DMS 273 (cell line): ENCODE data around the gene CLTC.
A peak's percentile ranks its signal among the peaks of the same experiment; 100 is the strongest.
"Not testable (repeated sequence)": the region's sequence is repeated elsewhere in the genome, so short reads cannot be mapped to it uniquely, and the experiment has no call there.

ENCODE experiments used
- DNase-seq: peaks from one replicate; lab custom pipeline; 2025; ENCODE audit not compliant: unreplicated experiment; lab: John Stamatoyannopoulos, UW

CLTC gene

GRCh38 chr17:59633658-59634359 is 14.1 kb downstream of the CLTC start:
- no peak for DNase-seq

DNA sequence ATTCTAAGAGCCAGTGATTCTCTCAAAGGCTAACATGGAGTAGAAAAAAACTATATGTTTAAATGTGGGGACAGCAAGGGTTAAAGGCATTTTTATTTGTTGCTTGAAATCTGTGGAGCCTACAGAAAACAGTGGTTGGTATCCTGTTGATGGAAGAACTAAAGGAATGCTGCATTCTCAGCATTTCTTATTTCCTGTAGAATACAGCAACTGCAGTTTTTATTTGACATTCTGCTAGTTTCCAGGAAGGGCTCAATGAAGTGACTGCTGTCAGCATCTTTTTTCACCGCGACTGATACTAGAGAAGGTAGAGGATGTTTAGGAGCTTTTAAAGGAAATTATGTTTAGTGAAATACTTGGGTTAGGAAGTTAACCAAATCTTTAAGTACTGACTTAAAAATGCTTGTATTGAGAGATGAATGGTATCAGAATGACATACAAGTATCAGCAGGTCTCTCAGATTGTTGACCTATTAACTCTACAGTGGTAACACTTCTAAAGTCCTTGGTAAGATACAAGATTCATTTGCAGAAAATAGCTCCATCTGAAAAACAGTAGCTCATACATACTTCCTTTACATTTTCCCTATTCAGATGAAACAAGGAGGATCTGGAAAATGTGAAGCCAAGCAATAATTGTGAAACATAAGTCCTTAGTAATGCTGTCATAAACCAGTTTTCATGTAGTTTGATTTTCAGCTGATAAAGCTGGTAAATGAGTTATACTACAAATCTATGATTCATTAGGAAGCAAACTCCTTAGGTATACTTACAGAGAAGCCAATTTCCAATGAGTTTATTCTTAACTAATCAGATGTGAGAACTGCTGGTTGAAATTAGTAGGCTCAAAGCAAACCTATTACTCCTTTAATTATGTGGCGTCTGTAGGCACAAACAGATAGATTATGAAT is 15.2 kb downstream of the CLTC start:
- no peak for DNase-seq

DNA sequence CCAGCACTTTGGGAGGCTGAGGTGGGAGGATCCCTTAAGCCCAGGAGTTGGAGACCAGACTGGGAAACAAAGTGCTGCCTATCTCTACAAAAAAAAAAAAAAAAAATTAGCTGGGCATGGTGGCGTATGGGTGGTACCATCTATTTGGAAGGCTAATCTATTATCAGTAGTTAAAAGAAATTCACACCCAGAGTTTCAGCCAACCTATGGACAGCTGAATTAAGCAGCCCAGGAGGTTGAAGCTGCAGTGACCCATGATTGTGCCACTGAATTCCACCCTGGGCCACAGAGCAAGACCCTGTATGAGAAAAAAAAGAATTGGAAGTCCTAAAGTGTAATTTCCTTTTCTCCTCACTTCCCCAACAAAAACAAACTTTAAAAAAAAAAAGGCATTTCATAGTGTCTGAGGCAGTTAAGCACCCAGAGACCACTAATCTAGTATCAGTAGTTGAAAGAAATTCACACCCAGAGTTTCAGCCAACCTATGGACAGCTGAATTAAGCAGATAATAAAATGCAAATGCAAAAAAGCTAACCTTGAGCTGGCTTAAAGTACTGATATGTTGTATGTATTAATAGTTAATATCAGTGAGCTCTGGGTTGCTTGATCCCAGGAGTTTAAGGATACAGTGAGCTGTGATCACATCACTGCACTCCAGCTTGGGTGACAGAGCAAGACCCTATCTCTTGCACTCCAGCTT is 18.1 kb downstream of the CLTC start:
- no peak for DNase-seq

DNA sequence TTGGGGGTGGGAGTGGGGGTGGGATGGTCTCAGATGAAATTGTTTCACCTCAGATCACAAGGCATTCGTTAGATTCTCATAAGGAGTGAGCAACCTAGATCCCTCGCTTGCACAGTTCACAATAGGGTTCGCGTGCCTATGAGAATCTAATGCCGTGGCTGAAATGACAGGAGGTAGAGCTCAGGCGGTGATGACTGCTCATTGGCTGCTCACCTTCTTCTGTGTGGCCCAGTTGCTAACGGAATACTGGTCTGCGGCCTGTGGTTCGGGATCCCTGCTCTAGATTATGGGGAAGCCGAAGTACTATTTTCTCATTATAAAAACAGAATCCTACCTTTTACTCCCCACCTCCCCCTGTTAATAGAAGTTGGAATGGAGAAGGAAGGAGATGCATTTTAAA is 18.9 kb downstream of the CLTC start:
- no peak for DNase-seq

GRCh38 chr17:59641799-59642484 is 22.2 kb downstream of the CLTC start:
- DNase-seq = no peak

- no peak for DNase-seq
Measured at GRCh38 chr17:59642565-59642964, 22.9 kb downstream of the CLTC start.

GRCh38 chr17:59643159-59644140 is 23.8 kb downstream of the CLTC start:
- peak; percentile 9 for DNase-seq

GRCh38 chr17:59647288-59647687 is 27.6 kb downstream of the CLTC start:
- DNase-seq = no peak

DNA sequence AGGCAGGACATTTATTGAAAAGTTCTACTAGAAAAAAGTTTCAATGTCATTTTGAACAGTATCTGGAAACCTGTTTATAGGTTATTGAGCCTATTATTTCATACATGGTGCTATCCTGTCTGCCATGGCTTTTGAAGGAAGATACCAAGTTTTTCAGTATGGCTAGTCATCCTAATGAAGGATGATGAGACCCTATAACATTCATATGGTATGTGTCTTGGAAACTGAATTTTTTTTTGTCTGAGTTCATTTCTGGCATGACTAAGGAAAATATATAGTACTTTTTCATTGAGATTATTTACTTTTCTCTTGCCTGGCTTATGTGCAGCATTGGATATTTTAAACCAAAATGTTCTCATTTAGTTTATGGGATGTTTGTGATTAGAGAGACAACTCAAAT is 30.2 kb downstream of the CLTC start:
- DNase-seq = no peak

DNA sequence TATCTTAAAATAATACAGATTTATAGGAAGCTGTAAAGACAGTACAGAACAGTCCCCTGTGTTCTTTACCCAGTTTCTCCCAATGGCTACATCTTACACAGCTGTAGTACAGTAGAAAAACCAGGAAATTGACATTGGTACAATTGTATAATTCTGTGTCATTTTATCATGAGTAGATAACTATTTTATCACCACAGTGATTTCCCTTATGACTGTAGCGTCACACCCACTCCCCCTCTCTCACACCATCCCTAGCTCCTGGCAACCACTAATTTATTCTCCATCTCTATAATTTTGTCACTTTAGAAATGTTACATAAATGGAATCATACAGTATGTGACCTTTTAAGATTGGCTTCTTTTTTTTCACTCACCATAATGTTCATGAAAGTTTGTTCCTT is 30.9 kb downstream of the CLTC start:
- no peak for DNase-seq

DNA sequence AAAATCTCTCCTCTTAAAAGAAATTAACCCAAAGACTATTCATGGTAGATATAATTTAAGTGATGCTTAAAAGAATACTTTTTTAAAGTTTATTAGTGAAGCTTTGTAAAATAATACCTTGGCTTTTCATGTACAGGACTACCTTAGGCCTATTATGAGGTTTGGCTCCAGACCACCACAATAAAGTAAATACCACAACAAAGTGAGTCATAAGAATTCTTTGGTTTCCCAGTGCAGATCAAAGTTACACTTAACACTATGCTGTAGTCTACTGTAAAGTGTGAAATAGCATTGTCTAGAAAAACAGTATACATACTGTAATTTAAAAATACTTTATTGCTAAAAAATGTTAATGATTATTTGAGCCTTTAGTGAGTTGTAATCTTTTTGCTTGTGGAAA is 31.7 kb downstream of the CLTC start:
- DNase-seq = no peak

GRCh38 chr17:59652119-59652518 is 32.4 kb downstream of the CLTC start:
- DNase-seq = no peak

- not testable (repeated sequence) for DNase-seq
Measured at GRCh38 chr17:59656624-59657023, 36.9 kb downstream of the CLTC start.

DNA sequence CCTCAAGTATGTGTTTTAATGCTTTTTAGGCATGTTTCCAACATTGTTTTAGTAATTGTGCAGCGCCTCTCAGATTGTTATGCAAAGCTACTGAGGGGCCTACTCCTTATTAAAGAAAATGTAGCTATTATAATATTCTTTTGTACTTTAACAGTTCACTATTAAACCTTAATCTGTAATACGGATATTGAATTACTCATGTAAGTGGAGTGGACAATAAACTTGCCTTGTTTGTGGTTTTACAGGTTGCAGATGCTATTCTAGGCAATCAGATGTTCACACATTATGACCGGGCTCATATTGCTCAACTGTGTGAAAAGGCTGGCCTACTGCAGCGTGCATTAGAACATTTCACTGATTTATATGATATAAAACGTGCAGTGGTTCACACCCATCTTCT is 46.5 kb downstream of the CLTC start:
- no peak for DNase-seq

DNA sequence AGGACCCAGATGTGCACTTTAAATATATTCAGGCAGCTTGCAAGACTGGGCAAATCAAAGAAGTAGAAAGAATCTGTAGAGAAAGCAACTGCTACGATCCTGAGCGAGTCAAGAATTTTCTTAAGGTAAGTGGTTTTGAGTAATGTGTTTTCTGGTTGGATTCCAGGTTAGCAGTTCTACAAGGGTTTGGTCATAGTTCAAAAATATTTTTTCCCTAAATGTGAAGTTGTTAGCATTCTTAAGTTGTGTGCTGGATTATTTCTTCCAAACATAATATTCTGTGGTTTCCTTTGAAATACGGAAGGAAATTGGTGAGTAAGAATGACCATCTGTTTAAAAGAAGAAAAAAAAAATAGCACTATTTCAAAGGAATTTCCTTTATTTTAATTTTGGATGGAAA is 49.1 kb downstream of the CLTC start:
- DNase-seq = no peak

- DNase-seq = no peak
Measured at GRCh38 chr17:59669411-59669810, 49.7 kb downstream of the CLTC start.

- no peak for DNase-seq
Measured at GRCh38 chr17:59669944-59670343, 50.2 kb downstream of the CLTC start.

- no peak for DNase-seq
Measured at GRCh38 chr17:59671386-59671785, 51.7 kb downstream of the CLTC start.

DNA sequence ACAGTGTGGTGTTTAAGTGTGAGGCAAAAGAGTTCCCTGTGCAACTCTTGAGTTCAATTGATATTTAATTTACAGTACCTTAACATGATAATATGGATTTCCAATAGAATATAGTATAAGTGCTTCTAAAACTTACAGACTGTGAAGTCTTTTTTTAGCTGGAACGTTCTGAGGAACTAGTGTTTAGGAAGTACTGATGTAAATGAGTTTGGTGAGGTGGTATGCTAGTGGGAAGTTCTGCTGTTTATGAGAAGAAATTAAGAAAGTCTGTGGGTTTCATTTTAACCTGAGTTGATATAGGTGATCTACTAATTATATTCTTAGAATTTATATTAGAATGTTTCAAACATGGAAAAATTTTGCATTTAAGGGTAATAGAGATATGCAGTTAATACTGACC is 55.5 kb downstream of the CLTC start:
- DNase-seq = no peak

GRCh38 chr17:59676716-59677115 is 57.0 kb downstream of the CLTC start:
- no peak for DNase-seq
